WTC11 (cell line): ENCODE data around the gene CREM. TPM values are rescaled to one million over a fixed set of nuclear protein-coding genes. Genes with fewer than 3 reads are reported as not detected.

Experiments used
- ATAC-seq: fragments of 200-7000 bp; cut with Tn5 transposase; 2 replicates; pipeline ENCODE4 v1.10.0; 2021; ENCODE audit warnings: mild to moderate bottlenecking, moderate library complexity
- CTCF ChIA-PET: fragments of 300-600 bp; sonication (Branson Sonifier 250); formaldehyde crosslinking; loops from one replicate; lab custom pipeline; 2021; ENCODE audit warnings: antibody characterized with exemption; lab: Charles Lee
- POLR2A ChIA-PET: fragments of 350-600 bp; sonication (Branson Sonifier 250); formaldehyde crosslinking; loops from one replicate; lab custom pipeline; 2021; ENCODE audit warnings: antibody characterized with exemption; lab: Charles Lee
- DNase-seq: peaks from one replicate; pipeline ENCODE4 v3.0.0; 2021; ENCODE audit warnings: low spot score
- H3K27ac Mint-ChIP-seq: 2 replicates; pipeline ENCODE4 v1.8.0; 2021; ENCODE audit warnings: mixed read lengths
- H3K27me3 Mint-ChIP-seq: 2 replicates; pipeline ENCODE4 v1.8.0; 2021; ENCODE audit warnings: low read depth, mild to moderate bottlenecking, moderate library complexity, mixed read lengths
- H3K36me3 Mint-ChIP-seq: 2 replicates; pipeline ENCODE4 v1.8.0; 2021; ENCODE audit warnings: mixed read lengths
- H3K4me1 Mint-ChIP-seq: 2 replicates; pipeline ENCODE4 v1.8.0; 2022; ENCODE audit warnings: mixed read lengths
- H3K4me3 Mint-ChIP-seq: 2 replicates; pipeline ENCODE4 v1.8.0; 2021; ENCODE audit warnings: mild to moderate bottlenecking, moderate library complexity, mixed read lengths
- H3K9me3 Mint-ChIP-seq: 2 replicates; pipeline ENCODE4 v1.8.0; 2021; ENCODE audit warnings: mixed read lengths
- AR ChIP-seq: fragments of 250-450 bp; sonication (Bioruptor Pico); IDR thresholded peaks from 2 replicates; pipeline ENCODE4 v1.9.0; 2021; ENCODE audit warnings: mild to moderate bottlenecking
- CREM ChIP-seq: sonication (generic); formaldehyde crosslinking; IDR thresholded peaks from 2 replicates; pipeline ENCODE4 v1.8.1; 2022; ENCODE audit warnings: mild to moderate bottlenecking, missing genetic modification reagents, moderate library complexity
- GABPB1 ChIP-seq: sonication (generic); formaldehyde crosslinking; IDR thresholded peaks from 2 replicates; pipeline ENCODE4 v1.8.1; 2023; ENCODE audit warnings: mild to moderate bottlenecking, missing genetic modification reagents
- IRF2 ChIP-seq: sonication (generic); formaldehyde crosslinking; IDR thresholded peaks from 2 replicates; pipeline ENCODE4 v1.8.0; 2022; ENCODE audit warnings: low read depth, missing genetic modification reagents, borderline replicate concordance
- KAT7 ChIP-seq: sonication (generic); formaldehyde crosslinking; IDR thresholded peaks from 2 replicates; pipeline ENCODE4 v1.8.1; 2023; ENCODE audit warnings: missing genetic modification reagents, mild to moderate bottlenecking, borderline replicate concordance
- MLX ChIP-seq: sonication (generic); formaldehyde crosslinking; IDR thresholded peaks from 2 replicates; pipeline ENCODE4 v1.8.1; 2023; ENCODE audit warnings: mild to moderate bottlenecking, missing genetic modification reagents, moderate library complexity
- MYBL2 ChIP-seq: sonication (generic); formaldehyde crosslinking; IDR thresholded peaks from 2 replicates; pipeline ENCODE4 v1.8.1; 2023; ENCODE audit warnings: mild to moderate bottlenecking, moderate library complexity, missing genetic modification reagents
- NR3C1 ChIP-seq: sonication (generic); formaldehyde crosslinking; conservative IDR thresholded peaks from 2 replicates; pipeline ENCODE4 v1.8.1; 2023; ENCODE audit warnings: low read depth, mild to moderate bottlenecking, missing genetic modification reagents
- PRRX2 ChIP-seq: fragments of 250-450 bp; sonication (Bioruptor Pico); IDR thresholded peaks from 2 replicates; pipeline ENCODE4 v1.8.0; 2021; ENCODE audit warnings: mild to moderate bottlenecking
- RELA ChIP-seq: sonication (generic); formaldehyde crosslinking; IDR thresholded peaks from 2 replicates; pipeline ENCODE4 v1.8.1; 2022; ENCODE audit warnings: missing genetic modification reagents, mild to moderate bottlenecking, borderline replicate concordance
- USF1 ChIP-seq: sonication (generic); formaldehyde crosslinking; IDR thresholded peaks from 2 replicates; pipeline ENCODE4 v1.8.0; 2022; ENCODE audit warnings: mild to moderate bottlenecking, missing genetic modification reagents
- ZBTB21 ChIP-seq: sonication (generic); formaldehyde crosslinking; IDR thresholded peaks from 2 replicates; pipeline ENCODE4 v1.8.1; 2023; ENCODE audit warnings: mild to moderate bottlenecking, missing genetic modification reagents, borderline replicate concordance
- ZNF317 ChIP-seq: sonication (generic); formaldehyde crosslinking; IDR thresholded peaks from 2 replicates; pipeline ENCODE4 v1.8.1; 2023; ENCODE audit warnings: low read depth, mild to moderate bottlenecking, moderate library complexity, missing genetic modification reagents, borderline replicate concordance
- ZNF396 ChIP-seq: fragments of 250-450 bp; sonication (Bioruptor Pico); IDR thresholded peaks from 2 replicates; pipeline ENCODE4 v1.8.0; 2021; ENCODE audit warnings: mild to moderate bottlenecking, moderate library complexity, borderline replicate concordance
- total RNA-seq: library from RNA; stranded (reverse); gene quantifications from 3 replicates; pipeline ENCODE4 v1.2.3, GENCODE V29; 2021
- TF ChIP-seq, protein P1 (sequence below): fragments of 250-450 bp; sonication (Bioruptor Pico); IDR thresholded peaks from 2 replicates; pipeline ENCODE4 v1.9.0; 2021; ENCODE audit warnings: moderate library complexity, mild to moderate bottlenecking, inconsistent platforms, borderline replicate concordance
- TF ChIP-seq, protein P2 (sequence below): sonication (generic); formaldehyde crosslinking; IDR thresholded peaks from 2 replicates; pipeline ENCODE4 v1.8.0; 2023; ENCODE audit warnings: missing genetic modification reagents
- TF ChIP-seq, protein P3 (sequence below): sonication (generic); formaldehyde crosslinking; IDR thresholded peaks from 2 replicates; pipeline ENCODE4 v1.8.1; 2023; ENCODE audit warnings: mild to moderate bottlenecking, moderate library complexity, missing genetic modification reagents
- TF ChIP-seq, protein P4 (sequence below): sonication (generic); formaldehyde crosslinking; IDR thresholded peaks from 2 replicates; pipeline ENCODE4 v1.8.0; 2022; ENCODE audit warnings: mild to moderate bottlenecking, missing genetic modification reagents
- TF ChIP-seq, protein P5 (sequence below): sonication (generic); formaldehyde crosslinking; IDR thresholded peaks from 2 replicates; pipeline ENCODE4 v1.8.1; 2022; ENCODE audit warnings: missing genetic modification reagents, borderline replicate concordance
- TF ChIP-seq, protein P6 (sequence below): sonication (generic); formaldehyde crosslinking; IDR thresholded peaks from 2 replicates; pipeline ENCODE4 v1.8.0; 2022; ENCODE audit warnings: mild to moderate bottlenecking, missing genetic modification reagents

CREM gene
- total RNA-seq, 1 experiment from 2014 or later: 23.6 TPM

DNA sequence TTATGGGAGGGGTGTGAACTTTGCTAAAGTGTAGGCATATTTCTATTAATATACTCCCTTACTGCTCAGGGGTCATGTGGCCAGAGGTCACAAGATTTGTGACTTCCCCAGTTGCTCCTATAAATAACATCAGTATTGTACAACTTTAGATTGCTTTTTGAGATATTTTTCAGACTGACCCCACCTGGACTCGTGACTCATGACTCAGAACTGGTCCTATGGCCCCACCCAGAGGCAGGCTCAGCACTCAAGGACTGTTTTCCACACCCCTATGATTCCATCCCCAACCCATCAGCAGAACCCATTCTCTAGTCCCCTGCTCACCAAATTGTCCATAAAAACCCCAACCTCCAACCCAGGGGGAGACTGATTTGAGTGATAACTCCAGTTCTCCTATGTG, 33.8 kb upstream of the CREM start:
- H3K27me3 Mint-ChIP-seq: peaks cover 14% of the 10 kb centered on the region
- ChIA-PET POLR2A (interaction anchor here (0.7 kb wide), 1 partner anchor 42 kb away, joined by 5 read pairs; no protein-coding TSS in a partner anchor), CTCF (no interaction called here)
- H3K9me3 Mint-ChIP-seq: peaks cover 14% of the 10 kb centered on the region
- H3K4me3 Mint-ChIP-seq: no peak overlapping the region
- TF ChIP-seq CREM (CRISPR knock-in tag) (no peak), USF1 (CRISPR knock-in tag) (no peak), PRRX2 (no peak), RELA (no peak), MYBL2 (CRISPR knock-in tag) (no peak)
- TF ChIP-seq, protein P1, sequence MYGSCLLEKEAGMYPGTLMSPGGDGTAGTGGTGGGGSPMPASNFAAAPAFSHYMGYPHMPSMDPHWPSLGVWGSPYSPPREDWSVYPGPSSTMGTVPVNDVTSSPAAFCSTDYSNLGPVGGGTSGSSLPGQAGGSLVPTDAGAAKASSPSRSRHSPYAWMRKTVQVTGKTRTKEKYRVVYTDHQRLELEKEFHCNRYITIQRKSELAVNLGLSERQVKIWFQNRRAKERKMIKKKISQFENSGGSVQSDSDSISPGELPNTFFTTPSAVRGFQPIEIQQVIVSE: no peak
- ATAC-seq (no peak), DNase-seq (no peak)
- H3K27ac Mint-ChIP-seq: no peak overlapping the region
- peaks cover 4% of the 10 kb centered on the region for H3K36me3 Mint-ChIP-seq
- H3K4me1 Mint-ChIP-seq: peaks cover 20% of the 10 kb centered on the region

GRCh38 chr10:35096312-35096711, 30.3 kb upstream of the CREM start:
- Mint-ChIP-seq H3K27ac (no peak overlapping the region), H3K4me3 (no peak overlapping the region), H3K4me1 (peaks cover under 1% of the 10 kb centered on the region; the same call in 1 of the 2 replicates), H3K36me3 (peaks cover 4% of the 10 kb centered on the region), H3K9me3 (peaks cover 14% of the 10 kb centered on the region), H3K27me3 (peaks cover 17% of the 10 kb centered on the region)
- TF ChIP-seq AR (no peak), MLX (CRISPR knock-in tag) (no peak), IRF2 (CRISPR knock-in tag) (no peak), GABPB1 (no peak), ZBTB21 (CRISPR knock-in tag) (no peak), KAT7 (no peak), ZNF317 (CRISPR knock-in tag) (no peak), ZNF396 (CRISPR knock-in tag) (no peak), NR3C1 (CRISPR knock-in tag) (no peak)
- TF ChIP-seq, protein P2, sequence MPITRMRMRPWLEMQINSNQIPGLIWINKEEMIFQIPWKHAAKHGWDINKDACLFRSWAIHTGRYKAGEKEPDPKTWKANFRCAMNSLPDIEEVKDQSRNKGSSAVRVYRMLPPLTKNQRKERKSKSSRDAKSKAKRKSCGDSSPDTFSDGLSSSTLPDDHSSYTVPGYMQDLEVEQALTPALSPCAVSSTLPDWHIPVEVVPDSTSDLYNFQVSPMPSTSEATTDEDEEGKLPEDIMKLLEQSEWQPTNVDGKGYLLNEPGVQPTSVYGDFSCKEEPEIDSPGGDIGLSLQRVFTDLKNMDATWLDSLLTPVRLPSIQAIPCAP (CRISPR knock-in tag): no peak
- TF ChIP-seq, protein P3, sequence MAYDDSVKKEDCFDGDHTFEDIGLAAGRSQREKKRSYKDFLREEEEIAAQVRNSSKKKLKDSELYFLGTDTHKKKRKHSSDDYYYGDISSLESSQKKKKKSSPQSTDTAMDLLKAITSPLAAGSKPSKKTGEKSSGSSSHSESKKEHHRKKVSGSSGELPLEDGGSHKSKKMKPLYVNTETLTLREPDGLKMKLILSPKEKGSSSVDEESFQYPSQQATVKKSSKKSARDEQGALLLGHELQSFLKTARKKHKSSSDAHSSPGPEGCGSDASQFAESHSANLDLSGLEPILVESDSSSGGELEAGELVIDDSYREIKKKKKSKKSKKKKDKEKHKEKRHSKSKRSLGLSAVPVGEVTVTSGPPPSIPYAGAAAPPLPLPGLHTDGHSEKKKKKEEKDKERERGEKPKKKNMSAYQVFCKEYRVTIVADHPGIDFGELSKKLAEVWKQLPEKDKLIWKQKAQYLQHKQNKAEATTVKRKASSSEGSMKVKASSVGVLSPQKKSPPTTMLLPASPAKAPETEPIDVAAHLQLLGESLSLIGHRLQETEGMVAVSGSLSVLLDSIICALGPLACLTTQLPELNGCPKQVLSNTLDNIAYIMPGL (CRISPR knock-in tag): no peak
- TF ChIP-seq, protein P4, sequence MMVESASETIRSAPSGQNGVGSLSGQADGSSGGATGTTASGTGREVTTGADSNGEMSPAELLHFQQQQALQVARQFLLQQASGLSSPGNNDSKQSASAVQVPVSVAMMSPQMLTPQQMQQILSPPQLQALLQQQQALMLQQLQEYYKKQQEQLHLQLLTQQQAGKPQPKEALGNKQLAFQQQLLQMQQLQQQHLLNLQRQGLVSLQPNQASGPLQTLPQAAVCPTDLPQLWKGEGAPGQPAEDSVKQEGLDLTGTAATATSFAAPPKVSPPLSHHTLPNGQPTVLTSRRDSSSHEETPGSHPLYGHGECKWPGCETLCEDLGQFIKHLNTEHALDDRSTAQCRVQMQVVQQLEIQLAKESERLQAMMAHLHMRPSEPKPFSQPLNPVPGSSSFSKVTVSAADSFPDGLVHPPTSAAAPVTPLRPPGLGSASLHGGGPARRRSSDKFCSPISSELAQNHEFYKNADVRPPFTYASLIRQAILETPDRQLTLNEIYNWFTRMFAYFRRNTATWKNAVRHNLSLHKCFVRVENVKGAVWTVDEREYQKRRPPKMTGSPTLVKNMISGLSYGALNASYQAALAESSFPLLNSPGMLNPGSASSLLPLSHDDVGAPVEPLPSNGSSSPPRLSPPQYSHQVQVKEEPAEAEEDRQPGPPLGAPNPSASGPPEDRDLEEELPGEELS: no peak
- TF ChIP-seq, protein P5, sequence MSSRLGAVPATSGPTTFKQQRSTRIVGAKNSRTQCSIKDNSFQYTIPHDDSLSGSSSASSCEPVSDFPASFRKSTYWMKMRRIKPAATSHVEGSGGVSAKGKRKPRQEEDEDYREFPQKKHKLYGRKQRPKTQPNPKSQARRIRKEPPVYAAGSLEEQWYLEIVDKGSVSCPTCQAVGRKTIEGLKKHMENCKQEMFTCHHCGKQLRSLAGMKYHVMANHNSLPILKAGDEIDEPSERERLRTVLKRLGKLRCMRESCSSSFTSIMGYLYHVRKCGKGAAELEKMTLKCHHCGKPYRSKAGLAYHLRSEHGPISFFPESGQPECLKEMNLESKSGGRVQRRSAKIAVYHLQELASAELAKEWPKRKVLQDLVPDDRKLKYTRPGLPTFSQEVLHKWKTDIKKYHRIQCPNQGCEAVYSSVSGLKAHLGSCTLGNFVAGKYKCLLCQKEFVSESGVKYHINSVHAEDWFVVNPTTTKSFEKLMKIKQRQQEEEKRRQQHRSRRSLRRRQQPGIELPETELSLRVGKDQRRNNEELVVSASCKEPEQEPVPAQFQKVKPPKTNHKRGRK: no peak
- TF ChIP-seq, protein P6, sequence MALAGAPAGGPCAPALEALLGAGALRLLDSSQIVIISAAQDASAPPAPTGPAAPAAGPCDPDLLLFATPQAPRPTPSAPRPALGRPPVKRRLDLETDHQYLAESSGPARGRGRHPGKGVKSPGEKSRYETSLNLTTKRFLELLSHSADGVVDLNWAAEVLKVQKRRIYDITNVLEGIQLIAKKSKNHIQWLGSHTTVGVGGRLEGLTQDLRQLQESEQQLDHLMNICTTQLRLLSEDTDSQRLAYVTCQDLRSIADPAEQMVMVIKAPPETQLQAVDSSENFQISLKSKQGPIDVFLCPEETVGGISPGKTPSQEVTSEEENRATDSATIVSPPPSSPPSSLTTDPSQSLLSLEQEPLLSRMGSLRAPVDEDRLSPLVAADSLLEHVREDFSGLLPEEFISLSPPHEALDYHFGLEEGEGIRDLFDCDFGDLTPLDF (CRISPR knock-in tag): no peak
- CTCF ChIA-PET: interaction anchor here (1.1 kb wide), 1 partner anchor 100 kb away, joined by 3 read pairs; no protein-coding TSS in a partner anchor
- POLR2A ChIA-PET: no interaction called here
- ATAC-seq (no peak), DNase-seq (no peak)
